Esophagus muscularis mucosa (tissue), 4 donors: ENCODE results near the gene MYO1C. TPM values are rescaled to one million over a fixed set of nuclear protein-coding genes. Genes with fewer than 3 reads are reported as not detected.

Experiments used
- DNase-seq: peaks from one replicate; pipeline ENCODE4 v3.0.0-alpha.2; 2017; ENCODE audit errors: extremely low spot score
- H3K27ac ChIP-seq, 4 donors: fragments of 200-600 bp; sonication (generic); replicated peaks in 1 of 4; 1 replicate in 3 of 4; 2 replicates in 1 of 4; pipeline ENCODE4 v1.5.1; 2016 to 2019; ENCODE audit warnings: mild to moderate bottlenecking in 1 of 4
- H3K27me3 ChIP-seq, 4 donors: fragments of 200-600 bp; sonication (generic); one replicate each; pipeline versions ENCODE4 v1.5.1 to v1.6.0; 2016 to 2019
- H3K36me3 ChIP-seq, 4 donors: fragments of 200-600 bp; sonication (generic); one replicate each; pipeline ENCODE4 v1.5.1; 2016 to 2019
- H3K4me1 ChIP-seq, 4 donors: fragments of 200-600 bp; sonication (generic); one replicate each; pipeline ENCODE4 v1.5.1; 2016 to 2019
- H3K4me3 ChIP-seq, 4 donors: fragments of 200-600 bp; sonication (generic); 1 replicate in 2 of 4; 2 replicates in 2 of 4; pipeline ENCODE4 v1.5.1; 2016 to 2019; ENCODE audit warnings: mild to moderate bottlenecking in 4 of 4, moderate library complexity in 1 of 4
- H3K9me3 ChIP-seq, 4 donors: fragments of 200-600 bp; sonication (generic); 1 replicate in 3 of 4; 2 replicates in 1 of 4; pipeline ENCODE4 v1.5.1; 2016 to 2019
- CTCF ChIP-seq, 3 experiments: fragments of 200-600 bp in 2 of 3; fragments of 450-650 bp in 1 of 3; sonication (generic) in 2 of 3; IDR thresholded peaks; one replicate each; pipeline ENCODE4 v1.5.1; 2017 to 2019; ENCODE audit warnings: antibody characterized with exemption in 3 of 3, mild to moderate bottlenecking in 2 of 3, moderate library complexity in 1 of 3
- EP300 ChIP-seq: sonication (generic); formaldehyde crosslinking; IDR thresholded peaks from one replicate; pipeline ENCODE4 v1.6.1; 2017; ENCODE audit warnings: antibody characterized with exemption
- POLR2A ChIP-seq: fragments of 450-650 bp; IDR thresholded peaks from one replicate; pipeline ENCODE4 v1.6.1; 2017; ENCODE audit warnings: antibody characterized with exemption, moderate library complexity, mild to moderate bottlenecking, low read depth
- POLR2AphosphoS5 ChIP-seq, 2 donors: sonication (generic); formaldehyde crosslinking; IDR thresholded peaks; one replicate each; pipeline ENCODE4 v1.6.1; 2017; ENCODE audit warnings: antibody characterized with exemption in 2 of 2
- WGBS: methylation state at CpG from one replicate; pipeline ENCODE4 v1.1.5; 2018; 5-methylcytosine and 5-hydroxymethylcytosine counted together
- intact Hi-C: fragments of 100-400 bp; cut with DNase I; formaldehyde crosslinking; loops from one replicate; pipeline ENCODE4 v1.15.1; 2023
- total RNA-seq, 4 donors: library from RNA; depleted of rRNA; stranded (reverse); fragments of >200 nt; gene quantifications; one replicate each; pipeline versions ENCODE4 v1.1.0 to v1.2.1, GENCODE V29; 2016

MYO1C gene
- total RNA-seq, 4 donors from 2014 or later: 248 to 444 (median 347) TPM

DNA sequence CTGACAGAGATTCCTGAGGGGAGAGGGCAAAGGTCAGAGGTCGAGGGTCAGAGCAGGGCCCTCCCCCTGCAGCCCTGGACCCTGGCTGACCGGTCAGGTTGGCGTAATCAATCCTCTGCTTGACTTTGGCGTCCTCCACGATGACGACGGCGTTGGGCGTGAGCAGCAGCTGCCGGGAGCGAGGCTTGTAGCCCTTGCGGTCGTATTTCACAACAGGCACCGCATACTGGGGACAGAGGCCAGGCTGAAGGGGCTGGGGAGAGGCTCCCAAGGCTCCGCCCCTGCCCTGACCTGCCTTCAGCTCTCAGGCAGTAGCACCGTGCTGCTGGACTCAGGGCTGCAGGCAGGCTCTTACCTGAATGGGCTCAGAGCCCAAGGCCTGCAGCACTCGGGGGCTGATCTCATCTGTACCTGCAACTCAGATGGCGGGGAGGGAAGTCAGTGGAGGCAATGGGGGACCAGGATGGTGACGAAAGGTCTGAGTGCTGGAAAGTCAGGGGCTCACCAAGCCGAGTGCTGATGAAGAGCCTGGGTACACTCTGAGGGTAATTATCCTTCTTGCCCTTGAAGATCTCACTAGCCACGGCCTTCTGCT lies 24.5 kb downstream of the MYO1C start:
- H3K4me3 ChIP-seq: no peak overlapping the region
- no peak for DNase-seq
- peak overlapping the region in 2 of 4 donors; percentile 21 to 46 for H3K27ac ChIP-seq
- no peaks in the 10 kb centered on the region for H3K9me3 ChIP-seq
- H3K27me3 ChIP-seq: no peaks in the 10 kb centered on the region
- peaks cover 0 to 26% (median 13%) of the 10 kb centered on the region in 4 donors for H3K4me1 ChIP-seq
- WGBS: 77% methylated on average over 10 of the region's 21 CpGs
- TF ChIP-seq EP300: no peak
- TF ChIP-seq POLR2AphosphoS5 (IDR thresholded peaks at IDR 0.05): peak in 1 of 2 donors; percentile 40
- no peak for TF ChIP-seq CTCF (IDR thresholded peaks at IDR 0.05)
- TF ChIP-seq POLR2A: no peak
- intact Hi-C loops: no loop called here
- peaks cover 63 to 94% (median 90%) of the 10 kb centered on the region in 4 donors for H3K36me3 ChIP-seq

DNA sequence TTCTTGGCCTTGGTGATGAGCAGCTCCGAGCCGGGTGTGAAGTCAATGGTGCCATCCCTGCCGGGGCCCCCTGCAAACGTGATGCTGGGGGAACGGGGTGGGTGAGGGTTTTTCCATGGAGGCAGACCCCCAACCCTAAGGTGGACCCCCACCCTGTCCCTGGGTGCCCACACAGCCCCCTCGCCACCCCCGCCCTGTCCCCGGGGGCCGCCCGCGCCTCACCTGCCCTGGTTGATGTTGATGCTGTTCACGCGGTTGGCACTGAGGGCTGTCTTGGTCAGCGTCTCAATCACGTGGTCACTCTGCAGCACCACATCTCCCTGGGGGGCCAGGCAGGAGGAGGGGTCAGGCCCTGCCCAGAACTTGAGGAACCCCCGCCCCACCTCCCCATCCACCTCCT lies 25.2 kb downstream of the MYO1C start:
- H3K4me1 ChIP-seq: peaks cover 0 to 27% (median 19%) of the 10 kb centered on the region in 4 donors
- no peaks in the 10 kb centered on the region for H3K9me3 ChIP-seq
- no peak for DNase-seq
- no peak overlapping the region for H3K4me3 ChIP-seq
- H3K27ac ChIP-seq: no peak overlapping the region
- H3K27me3 ChIP-seq: no peaks in the 10 kb centered on the region
- WGBS: 90% methylated on average over 2 of the region's 16 CpGs
- peaks cover 57 to 87% (median 84%) of the 10 kb centered on the region in 4 donors for H3K36me3 ChIP-seq
- intact Hi-C loops: no loop called here
- TF ChIP-seq POLR2AphosphoS5 (IDR thresholded peaks at IDR 0.05) (no peak), EP300 (no peak), POLR2A (no peak), CTCF (IDR thresholded peaks at IDR 0.05) (no peak)

DNA sequence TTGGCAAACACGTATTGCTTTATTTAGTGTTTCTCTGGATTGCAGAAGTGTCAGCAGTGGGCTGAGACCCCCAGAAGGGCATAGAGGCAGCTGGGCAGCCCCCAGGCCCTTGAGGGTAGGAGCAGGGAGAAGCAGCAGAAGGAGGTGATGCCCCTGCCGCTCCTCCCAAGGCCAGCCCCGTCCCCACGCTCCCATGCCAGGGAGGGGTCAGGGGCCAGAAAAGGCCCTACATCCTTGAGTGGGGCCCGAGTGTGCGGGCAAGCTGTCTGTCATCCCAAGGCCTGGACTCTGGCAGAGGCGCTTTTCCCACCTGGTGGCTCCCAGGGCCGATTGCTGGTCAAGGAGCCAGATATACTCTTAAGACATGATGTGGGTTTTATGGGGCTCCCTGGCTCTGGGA lies 28.3 kb downstream of the MYO1C start:
- Histone ChIP-seq H3K27me3 (no peaks in the 10 kb centered on the region), H3K9me3 (no peaks in the 10 kb centered on the region), H3K4me1 (peaks cover 17 to 39% (median 32%) of the 10 kb centered on the region in 4 donors), H3K4me3 (no peak overlapping the region), H3K27ac (no peak overlapping the region), H3K36me3 (peaks cover 35 to 65% (median 60%) of the 10 kb centered on the region in 4 donors)
- intact Hi-C loops: no loop called here
- no peak for TF ChIP-seq POLR2AphosphoS5 (IDR thresholded peaks at IDR 0.05)
- TF ChIP-seq CTCF (IDR thresholded peaks at IDR 0.05): no peak
- no peak for TF ChIP-seq POLR2A
- no peak for TF ChIP-seq EP300
- WGBS: 87% methylated on average over 5 of the region's 8 CpGs
- DNase-seq: no peak

- intact Hi-C loops: no loop called here
- WGBS: 81% methylated on average over 31 of the region's 33 CpGs
- DNase-seq: no peak
- Histone ChIP-seq H3K4me3 (no peak overlapping the region), H3K9me3 (no peaks in the 10 kb centered on the region), H3K4me1 (peaks cover 17 to 39% (median 29%) of the 10 kb centered on the region in 4 donors), H3K27ac (peak overlapping the region in 1 of 4 donors; percentile 10), H3K27me3 (no peaks in the 10 kb centered on the region), H3K36me3 (peaks cover 21 to 48% (median 42%) of the 10 kb centered on the region in 4 donors)
- TF ChIP-seq POLR2AphosphoS5 (IDR thresholded peaks at IDR 0.05) (peak in 1 of 2 donors; percentile 24), CTCF (IDR thresholded peaks at IDR 0.05) (no peak), EP300 (no peak), POLR2A (no peak)
These were observed 30.0 kb downstream of the MYO1C start for GRCh38 chr17:1462164-1463112.
